SU-DHL-6 (cell line): Measurements from ENCODE around the gene PCYOX1L.

Experiments
- EZH2phosphoT487 ChIP-seq: fragments of 200-600 bp; sonication (generic), shearing (Covaris generic); conservative IDR thresholded peaks from 2 replicates; pipeline ENCODE4 v1.6.1; 2018; ENCODE audit warnings: mild to moderate bottlenecking, antibody characterized with exemption, low read length, moderate library complexity, mixed read lengths
- TF ChIP-seq, protein P1 (sequence below): fragments of 200-600 bp; sonication (generic); IDR thresholded peaks from one replicate; pipeline ENCODE4 v1.5.1; 2017; ENCODE audit warnings: antibody characterized with exemption, mild to moderate bottlenecking, low read length, moderate library complexity; ENCODE audit not compliant: insufficient read depth, poor library complexity, severe bottlenecking

DNA sequence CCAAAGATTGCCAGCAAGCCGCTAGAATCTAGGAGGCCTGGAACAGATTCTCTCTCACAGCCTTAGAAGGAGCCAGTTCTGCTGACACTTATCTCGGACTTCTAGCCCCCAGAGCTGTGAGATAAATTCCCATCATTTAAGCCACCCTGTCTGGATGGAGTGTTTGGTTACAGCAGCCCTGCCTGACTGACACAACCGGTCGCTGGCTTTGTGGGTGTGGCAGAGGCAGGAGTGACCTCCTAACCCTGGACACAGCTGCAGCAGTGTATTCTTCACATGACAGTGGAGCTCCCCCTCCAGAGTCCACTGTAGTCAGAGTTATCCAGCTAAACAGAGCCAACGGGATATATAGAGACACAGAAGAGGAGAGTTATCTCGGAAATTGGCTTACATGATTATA lies 42.5 kb downstream of the PCYOX1L start:
- TF ChIP-seq, protein P1, sequence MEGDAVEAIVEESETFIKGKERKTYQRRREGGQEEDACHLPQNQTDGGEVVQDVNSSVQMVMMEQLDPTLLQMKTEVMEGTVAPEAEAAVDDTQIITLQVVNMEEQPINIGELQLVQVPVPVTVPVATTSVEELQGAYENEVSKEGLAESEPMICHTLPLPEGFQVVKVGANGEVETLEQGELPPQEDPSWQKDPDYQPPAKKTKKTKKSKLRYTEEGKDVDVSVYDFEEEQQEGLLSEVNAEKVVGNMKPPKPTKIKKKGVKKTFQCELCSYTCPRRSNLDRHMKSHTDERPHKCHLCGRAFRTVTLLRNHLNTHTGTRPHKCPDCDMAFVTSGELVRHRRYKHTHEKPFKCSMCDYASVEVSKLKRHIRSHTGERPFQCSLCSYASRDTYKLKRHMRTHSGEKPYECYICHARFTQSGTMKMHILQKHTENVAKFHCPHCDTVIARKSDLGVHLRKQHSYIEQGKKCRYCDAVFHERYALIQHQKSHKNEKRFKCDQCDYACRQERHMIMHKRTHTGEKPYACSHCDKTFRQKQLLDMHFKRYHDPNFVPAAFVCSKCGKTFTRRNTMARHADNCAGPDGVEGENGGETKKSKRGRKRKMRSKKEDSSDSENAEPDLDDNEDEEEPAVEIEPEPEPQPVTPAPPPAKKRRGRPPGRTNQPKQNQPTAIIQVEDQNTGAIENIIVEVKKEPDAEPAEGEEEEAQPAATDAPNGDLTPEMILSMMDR, result no peak
- no peak for TF ChIP-seq EZH2phosphoT487
